ENCODE results near the gene SLC17A9. TPM values are rescaled to one million over a fixed set of nuclear protein-coding genes. Genes with fewer than 3 reads are reported as not detected.

SLC17A9 gene
- total RNA-seq, 1 experiment from 2014 or later = 0.17 TPM

DNA sequence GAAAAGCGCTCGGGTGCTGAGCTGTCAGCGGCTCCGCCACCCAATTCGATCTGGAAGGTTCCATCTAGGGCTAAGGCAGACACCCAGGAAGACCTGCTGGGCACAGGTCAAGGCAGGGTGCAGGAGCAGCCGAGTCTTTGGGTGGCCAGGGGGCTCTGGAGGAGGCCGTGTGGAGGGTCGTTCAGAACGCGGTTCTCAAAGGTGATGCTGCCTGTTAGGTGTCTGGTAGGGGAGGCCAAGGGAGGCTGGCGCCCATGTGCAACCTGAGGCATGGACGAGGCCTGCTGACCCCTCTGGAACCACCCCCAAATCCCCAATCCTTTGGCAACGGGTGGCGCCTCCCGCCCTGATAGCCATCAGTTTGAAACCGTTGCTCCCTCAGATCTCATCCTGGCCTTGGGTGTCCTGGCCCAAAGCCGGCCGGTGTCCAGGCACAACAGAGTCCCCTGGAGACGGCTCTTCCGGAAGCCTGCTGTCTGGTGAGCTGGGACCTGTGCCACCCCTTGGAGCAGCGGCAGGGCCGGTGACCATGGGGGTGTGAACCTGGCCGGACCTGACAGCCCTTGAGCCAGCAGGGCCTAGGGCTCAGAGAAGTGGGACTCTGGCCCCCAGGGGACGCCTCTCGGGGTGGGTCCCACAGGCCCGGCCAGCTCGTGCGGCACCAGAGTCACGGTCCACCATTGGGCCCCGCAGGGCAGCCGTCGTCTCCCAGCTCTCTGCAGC, 10.5 kb downstream of the SLC17A9 start:
- ChIA-PET POLR2A (ENCODE audit: low non-redundant PET) (no interaction called here), CTCF (no interaction called here)
- intact Hi-C loops (cut with micrococcal nuclease; ENCODE audit: unreplicated experiment) = no loop called here
- Histone ChIP-seq H3K4me1 (ENCODE audit: insufficient read depth, low read length, poor library complexity, severe bottlenecking) (no peaks in the 10 kb centered on the region), H3K36me3 (ENCODE audit: insufficient read depth, low read length, poor library complexity, severe bottlenecking) (no peaks in the 10 kb centered on the region), H3K27me3 (replicated peaks; ENCODE audit: insufficient read depth, low read depth, low read length, poor library complexity) (no peaks in the 10 kb centered on the region), H3K4me3 (ENCODE audit: low read depth, low read length, poor library complexity, severe bottlenecking) (no peak overlapping the region), H3K27ac (ENCODE audit: low read depth, low read length, poor library complexity, severe bottlenecking) (no peak overlapping the region), H3K9me3 (ENCODE audit: low read depth, low read length, poor library complexity, severe bottlenecking) (no peaks in the 10 kb centered on the region)
- no peak for TF ChIP-seq EZH2 (IDR thresholded peaks at IDR 0.05; ENCODE audit: borderline replicate concordance, low read depth, low read length, poor library complexity, severe bottlenecking)
- TF ChIP-seq, protein P1, sequence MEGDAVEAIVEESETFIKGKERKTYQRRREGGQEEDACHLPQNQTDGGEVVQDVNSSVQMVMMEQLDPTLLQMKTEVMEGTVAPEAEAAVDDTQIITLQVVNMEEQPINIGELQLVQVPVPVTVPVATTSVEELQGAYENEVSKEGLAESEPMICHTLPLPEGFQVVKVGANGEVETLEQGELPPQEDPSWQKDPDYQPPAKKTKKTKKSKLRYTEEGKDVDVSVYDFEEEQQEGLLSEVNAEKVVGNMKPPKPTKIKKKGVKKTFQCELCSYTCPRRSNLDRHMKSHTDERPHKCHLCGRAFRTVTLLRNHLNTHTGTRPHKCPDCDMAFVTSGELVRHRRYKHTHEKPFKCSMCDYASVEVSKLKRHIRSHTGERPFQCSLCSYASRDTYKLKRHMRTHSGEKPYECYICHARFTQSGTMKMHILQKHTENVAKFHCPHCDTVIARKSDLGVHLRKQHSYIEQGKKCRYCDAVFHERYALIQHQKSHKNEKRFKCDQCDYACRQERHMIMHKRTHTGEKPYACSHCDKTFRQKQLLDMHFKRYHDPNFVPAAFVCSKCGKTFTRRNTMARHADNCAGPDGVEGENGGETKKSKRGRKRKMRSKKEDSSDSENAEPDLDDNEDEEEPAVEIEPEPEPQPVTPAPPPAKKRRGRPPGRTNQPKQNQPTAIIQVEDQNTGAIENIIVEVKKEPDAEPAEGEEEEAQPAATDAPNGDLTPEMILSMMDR (conservative IDR thresholded peaks at IDR 0.05; ENCODE audit: low read depth, low read length) = no peak
- BruUV-seq (replicated peaks) = no TSS peak
- no peak for DNase-seq (ENCODE audit: low spot score)

DNA sequence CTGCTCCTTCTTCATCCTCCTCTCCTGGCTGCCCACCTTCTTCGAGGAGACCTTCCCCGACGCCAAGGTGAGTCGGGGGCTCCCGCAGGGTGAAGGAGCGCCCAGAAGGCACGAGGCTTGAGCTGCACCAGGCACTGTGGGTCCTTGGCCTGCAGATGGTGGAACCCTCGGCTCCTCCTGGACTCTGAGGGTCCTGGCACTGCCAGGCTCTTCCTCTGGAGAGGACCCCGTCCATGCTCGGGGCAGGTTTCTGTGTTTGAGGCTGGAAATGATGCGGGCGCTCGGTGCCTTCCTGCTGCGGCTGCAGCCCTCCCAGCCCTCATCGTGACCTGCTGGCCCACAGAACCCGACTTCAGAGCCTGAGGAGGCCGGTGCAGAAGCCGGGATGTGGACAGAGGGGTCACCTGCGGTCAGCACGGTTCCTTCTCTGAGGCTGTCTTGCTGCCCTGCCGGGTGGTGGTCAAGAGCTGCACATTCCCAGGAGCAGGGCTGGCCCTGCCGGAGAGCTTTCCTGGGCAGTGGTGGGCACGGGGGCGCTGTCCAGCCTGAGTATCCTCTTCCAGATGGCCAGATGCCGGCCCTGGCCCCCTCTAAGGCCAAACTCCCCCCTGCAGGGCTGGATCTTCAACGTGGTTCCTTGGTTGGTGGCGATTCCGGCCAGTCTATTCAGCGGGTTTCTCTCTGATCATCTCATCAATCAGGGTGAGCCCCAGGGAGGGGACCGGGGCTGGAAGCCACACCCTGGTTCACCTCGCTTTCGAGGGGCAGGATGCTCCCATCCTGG, 11.3 kb downstream of the SLC17A9 start:
- ChIA-PET POLR2A (ENCODE audit: low non-redundant PET) (no interaction called here), CTCF (no interaction called here)
- Histone ChIP-seq H3K4me3 (ENCODE audit: low read depth, low read length, poor library complexity, severe bottlenecking) (no peak overlapping the region), H3K36me3 (ENCODE audit: insufficient read depth, low read length, poor library complexity, severe bottlenecking) (no peaks in the 10 kb centered on the region), H3K27me3 (replicated peaks; ENCODE audit: insufficient read depth, low read depth, low read length, poor library complexity) (no peaks in the 10 kb centered on the region), H3K4me1 (ENCODE audit: insufficient read depth, low read length, poor library complexity, severe bottlenecking) (no peaks in the 10 kb centered on the region), H3K27ac (ENCODE audit: low read depth, low read length, poor library complexity, severe bottlenecking) (no peak overlapping the region), H3K9me3 (ENCODE audit: low read depth, low read length, poor library complexity, severe bottlenecking) (no peaks in the 10 kb centered on the region)
- TF ChIP-seq, protein P1 (conservative IDR thresholded peaks at IDR 0.05; ENCODE audit: low read depth, low read length) = no peak
- TF ChIP-seq EZH2 (IDR thresholded peaks at IDR 0.05; ENCODE audit: borderline replicate concordance, low read depth, low read length, poor library complexity, severe bottlenecking) = no peak
- no TSS peak for BruUV-seq (replicated peaks)
- DNase-seq (ENCODE audit: low spot score) = no peak
- intact Hi-C loops (cut with micrococcal nuclease; ENCODE audit: unreplicated experiment) = no loop called here

DNA sequence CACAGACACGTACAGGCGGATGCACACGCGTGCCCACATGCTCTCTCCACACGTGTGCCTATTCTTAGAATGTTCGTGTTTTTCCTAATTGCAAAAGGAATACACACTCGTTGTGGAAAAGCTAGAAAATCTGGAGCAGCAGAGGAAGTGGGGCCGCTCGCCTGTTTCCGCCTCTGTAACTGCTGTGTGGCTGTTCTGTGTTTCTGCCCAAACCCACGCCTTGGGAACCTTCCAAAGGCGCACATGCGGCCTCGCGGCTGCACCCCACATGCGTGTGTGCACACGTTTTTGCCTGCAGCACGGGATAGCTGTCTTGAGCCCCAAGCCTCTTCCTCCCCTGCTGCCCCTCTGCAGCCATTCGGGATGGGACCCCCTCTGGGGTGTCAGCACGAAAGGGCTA, 12.2 kb downstream of the SLC17A9 start:
- H3K36me3 ChIP-seq (ENCODE audit: insufficient read depth, low read length, poor library complexity, severe bottlenecking) = no peaks in the 10 kb centered on the region
- H3K4me3 ChIP-seq (ENCODE audit: low read depth, low read length, poor library complexity, severe bottlenecking) = no peak overlapping the region
- intact Hi-C loops (cut with micrococcal nuclease; ENCODE audit: unreplicated experiment) = no loop called here
- H3K4me1 ChIP-seq (ENCODE audit: insufficient read depth, low read length, poor library complexity, severe bottlenecking) = no peaks in the 10 kb centered on the region
- DNase-seq (ENCODE audit: low spot score) = no peak
- H3K27ac ChIP-seq (ENCODE audit: low read depth, low read length, poor library complexity, severe bottlenecking) = no peak overlapping the region
- no peaks in the 10 kb centered on the region for H3K27me3 ChIP-seq (replicated peaks; ENCODE audit: insufficient read depth, low read depth, low read length, poor library complexity)
- TF ChIP-seq, protein P1 (conservative IDR thresholded peaks at IDR 0.05; ENCODE audit: low read depth, low read length) = no peak
- no peak for TF ChIP-seq EZH2 (IDR thresholded peaks at IDR 0.05; ENCODE audit: borderline replicate concordance, low read depth, low read length, poor library complexity, severe bottlenecking)
- BruUV-seq (replicated peaks) = no TSS peak
- CTCF ChIA-PET = no interaction called here
- POLR2A ChIA-PET (ENCODE audit: low non-redundant PET) = no interaction called here
- no peaks in the 10 kb centered on the region for H3K9me3 ChIP-seq (ENCODE audit: low read depth, low read length, poor library complexity, severe bottlenecking)

All from A673 (cell line).